H1 (cell line): ENCODE results near the gene KANSL1. TPM values are rescaled to one million over a fixed set of nuclear protein-coding genes. Genes with fewer than 3 reads are reported as not detected.

ENCODE experiments used
- CTCF ChIA-PET: fragments of 300-600 bp; sonication (Branson Sonifier 250); formaldehyde crosslinking; loops from one replicate; lab custom pipeline; 2021; ENCODE audit not compliant: partially characterized antibody; lab: Charles Lee
- POLR2A ChIA-PET: fragments of 300-600 bp; sonication (Branson Sonifier 250); formaldehyde crosslinking; loops from one replicate; lab custom pipeline; 2021; ENCODE audit warnings: inconsistent platforms; ENCODE audit not compliant: partially characterized antibody; lab: Charles Lee
- DNase-seq, 2 experiments: peaks; one replicate each; pipeline versions ENCODE4 v3.0.0 to v3.0.0-alpha.2; 2010 to 2022; ENCODE audit warnings: low spot score in 2 of 2, low read depth in 1 of 2, mixed read lengths in 1 of 2
- FAIRE-seq: peaks from 2 replicates; lab custom pipeline; 2011; peaks lifted over from hg19 to GRCh38; lab: Jason Lieb, UNC
- H2AFZ ChIP-seq: 2 replicates; pipeline ENCODE4 v1.8.1; 2012; ENCODE audit warnings: low read length, inconsistent platforms
- H2AK5ac ChIP-seq: 2 replicates; pipeline ENCODE4 v1.6.1; 2013; ENCODE audit warnings: low read depth, low read length
- H2BK120ac ChIP-seq: replicated peaks from 2 replicates; pipeline ENCODE3; 2013; ENCODE audit warnings: low read depth, low read length, inconsistent platforms
- H2BK12ac ChIP-seq: 2 replicates; pipeline ENCODE4 v1.6.1; 2013; ENCODE audit warnings: low read depth, low read length
- H2BK15ac ChIP-seq: 2 replicates; pipeline ENCODE4 v1.6.1; 2013; ENCODE audit warnings: low read length
- H2BK20ac ChIP-seq: 2 replicates; pipeline ENCODE4 v1.6.1; 2013; ENCODE audit warnings: low read length
- H2BK5ac ChIP-seq: 2 replicates; pipeline ENCODE4 v1.6.1; 2013; ENCODE audit warnings: low read depth, low read length
- H3K14ac ChIP-seq: 2 replicates; pipeline ENCODE4 v1.6.1; 2013; ENCODE audit warnings: inconsistent platforms; ENCODE audit not compliant: insufficient read length
- H3K18ac ChIP-seq: 2 replicates; pipeline ENCODE4 v1.6.1; 2013; ENCODE audit warnings: low read length; ENCODE audit errors: extremely low read depth
- H3K23ac ChIP-seq: 2 replicates; pipeline ENCODE4 v1.6.1; 2013; ENCODE audit warnings: inconsistent platforms; ENCODE audit not compliant: insufficient read length
- H3K23me2 ChIP-seq: 2 replicates; pipeline ENCODE4 v1.6.1; 2013; ENCODE audit warnings: low read depth, low read length
- H3K27ac ChIP-seq: 2 replicates; pipeline ENCODE4 v1.6.1; 2011; ENCODE audit warnings: low read depth, low read length, inconsistent platforms
- H3K27me3 ChIP-seq, 4 experiments: replicated peaks in 1 of 4; 1 replicate in 1 of 4; 2 replicates in 3 of 4; pipeline versions ENCODE4 v1.6.1 to v1.8.1; 2011 to 2013; ENCODE audit warnings: low read length in 3 of 4, mild to moderate bottlenecking in 3 of 4, inconsistent platforms in 2 of 4, mixed read lengths in 2 of 4, moderate library complexity in 1 of 4; ENCODE audit not compliant: control insufficient read depth in 3 of 4, insufficient read depth in 3 of 4; ENCODE audit errors: extremely low read depth in 1 of 4
- H3K36me3 ChIP-seq, 4 experiments: 2 replicates each; pipeline versions ENCODE4 v1.6.1 to v1.8.1; 2011 to 2013; ENCODE audit warnings: mild to moderate bottlenecking in 4 of 4, low read length in 3 of 4, moderate library complexity in 2 of 4, control low read depth in 1 of 4, inconsistent platforms in 1 of 4; ENCODE audit not compliant: insufficient read depth in 4 of 4, control insufficient read depth in 2 of 4
- H3K4ac ChIP-seq: replicated peaks from 2 replicates; pipeline ENCODE3; 2013; ENCODE audit warnings: low read length, low read depth, mixed read lengths, inconsistent platforms; ENCODE audit not compliant: insufficient read length
- H3K4me1 ChIP-seq, 4 experiments: replicated peaks in 1 of 4; 1 replicate in 1 of 4; 2 replicates in 3 of 4; pipeline versions ENCODE4 v1.6.1 to v1.8.1; 2011 to 2013; ENCODE audit warnings: low read length in 3 of 4, inconsistent platforms in 2 of 4, mixed read lengths in 1 of 4; ENCODE audit not compliant: insufficient read depth in 4 of 4, control insufficient read depth in 3 of 4
- H3K4me2 ChIP-seq, 2 experiments: 2 replicates each; pipeline versions ENCODE4 v1.6.1 to v1.8.1; 2011 to 2013; ENCODE audit warnings: low read depth in 2 of 2, low read length in 2 of 2, control low read depth in 1 of 2, inconsistent platforms in 1 of 2, mild to moderate bottlenecking in 1 of 2; ENCODE audit not compliant: insufficient read depth in 1 of 2
- H3K4me3 ChIP-seq, 4 experiments: fragments of 200-600, 300-600 bp in 1 of 4; sonication (generic), shearing (Covaris generic), sonication (Bioruptor Twin) in 1 of 4; 2 replicates each; pipeline versions ENCODE4 v1.5.1 to v1.8.1; 2011 to 2016; ENCODE audit warnings: low read length in 4 of 4, low read depth in 3 of 4, control low read depth in 2 of 4, inconsistent platforms in 2 of 4, mild to moderate bottlenecking in 2 of 4, mixed read lengths in 1 of 4, moderate library complexity in 1 of 4; ENCODE audit not compliant: insufficient read depth in 2 of 4; ENCODE audit errors: extremely low read depth in 1 of 4
- H3K56ac ChIP-seq: replicated peaks from 2 replicates; pipeline ENCODE3; 2013; ENCODE audit warnings: low read depth, mild to moderate bottlenecking, mixed read lengths, low read length, inconsistent platforms; ENCODE audit not compliant: insufficient read length
- H3K79me1 ChIP-seq: 2 replicates; pipeline ENCODE4 v1.6.1; 2013; ENCODE audit warnings: low read depth, low read length, control low read depth
- H3K79me2 ChIP-seq, 2 experiments: 2 replicates each; pipeline versions ENCODE4 v1.6.1 to v1.8.1; 2012 to 2013; ENCODE audit warnings: low read length in 2 of 2, mild to moderate bottlenecking in 2 of 2, inconsistent platforms in 1 of 2; ENCODE audit not compliant: insufficient read depth in 2 of 2, control insufficient read depth in 1 of 2
- H3K9ac ChIP-seq, 4 experiments: replicated peaks in 1 of 4; 1 replicate in 1 of 4; 2 replicates in 3 of 4; pipeline versions ENCODE4 v1.6.1 to v1.8.1; 2011 to 2013; ENCODE audit warnings: low read depth in 3 of 4, low read length in 3 of 4, control low read depth in 2 of 4, mild to moderate bottlenecking in 2 of 4, moderate library complexity in 2 of 4, inconsistent platforms in 1 of 4; ENCODE audit errors: extremely low read depth in 1 of 4
- H3K9me3 ChIP-seq, 2 experiments: 2 replicates each; pipeline versions ENCODE4 v1.6.1 to v1.8.1; 2012 to 2013; ENCODE audit warnings: mild to moderate bottlenecking in 2 of 2, moderate library complexity in 2 of 2, control low read depth in 1 of 2, inconsistent platforms in 1 of 2, low read depth in 1 of 2, low read length in 1 of 2, mixed read lengths in 1 of 2; ENCODE audit not compliant: insufficient read depth in 2 of 2
- H4K20me1 ChIP-seq, 2 experiments: replicated peaks in 1 of 2; 2 replicates each; pipeline versions ENCODE3 to v1.8.1; 2011 to 2013; ENCODE audit warnings: inconsistent platforms in 2 of 2, low read length in 2 of 2, mild to moderate bottlenecking in 1 of 2; ENCODE audit not compliant: insufficient read depth in 2 of 2, control insufficient read depth in 1 of 2
- H4K5ac ChIP-seq: 2 replicates; pipeline ENCODE4 v1.6.1; 2013; ENCODE audit warnings: low read length, low read depth, mixed read lengths, inconsistent platforms; ENCODE audit not compliant: insufficient read length
- H4K8ac ChIP-seq: 2 replicates; pipeline ENCODE4 v1.8.0; 2013; ENCODE audit warnings: mild to moderate bottlenecking, moderate library complexity, low read length, inconsistent platforms; ENCODE audit not compliant: insufficient read depth; ENCODE audit errors: extremely low read depth
- H4K91ac ChIP-seq: replicated peaks from 2 replicates; pipeline ENCODE3; 2013; ENCODE audit warnings: low read length, mixed read lengths, inconsistent platforms; ENCODE audit not compliant: insufficient read length
- ASH2L ChIP-seq: fragments of 200-600, 300-600 bp; sonication (generic); IDR thresholded peaks from one replicate; pipeline ENCODE4 v1.7.1; 2017; ENCODE audit warnings: low read length
- CBX5 ChIP-seq: fragments of 300-800, 300-1000 bp; sonication (generic); IDR thresholded peaks from 2 replicates; pipeline ENCODE4 v1.7.1; 2016; ENCODE audit warnings: antibody characterized with exemption, low read length, low read depth
- CBX8 ChIP-seq: fragments of 300-800, 300-1000 bp; sonication (generic); IDR thresholded peaks from 2 replicates; pipeline ENCODE4 v1.7.1; 2016; ENCODE audit warnings: low read depth, low read length, borderline replicate concordance
- CTBP2 ChIP-seq: IDR thresholded peaks from 2 replicates; pipeline ENCODE4 v1.7.0; 2011; ENCODE audit warnings: borderline replicate concordance, mild to moderate bottlenecking, moderate library complexity, mixed read lengths, low read length; ENCODE audit not compliant: insufficient read depth, insufficient read length
- EP300 ChIP-seq, 2 experiments: IDR thresholded peaks; 1 replicate in 1 of 2; 2 replicates in 1 of 2; pipeline ENCODE4 v1.6.1; 2011 to 2012; ENCODE audit warnings: low read depth in 2 of 2, low read length in 2 of 2, mild to moderate bottlenecking in 2 of 2, borderline replicate concordance in 1 of 2, inconsistent platforms in 1 of 2, moderate library complexity in 1 of 2
- FOSL1 ChIP-seq: IDR thresholded peaks from 2 replicates; pipeline ENCODE4 v1.6.1; 2011; ENCODE audit warnings: mild to moderate bottlenecking, low read depth, low read length, moderate library complexity; ENCODE audit not compliant: insufficient read depth
- GABPA ChIP-seq: IDR thresholded peaks from 2 replicates; pipeline ENCODE4 v1.6.1; 2011; ENCODE audit warnings: mild to moderate bottlenecking, low read length, moderate library complexity, borderline replicate concordance; ENCODE audit not compliant: insufficient read depth
- GTF2F1 ChIP-seq: IDR thresholded peaks from 2 replicates; pipeline ENCODE4 v1.6.1; 2012; ENCODE audit warnings: low read depth, low read length, improper control_type of control experiment, borderline replicate concordance
- HDAC6 ChIP-seq: IDR thresholded peaks from one replicate; pipeline ENCODE4 v1.7.1; 2012; ENCODE audit warnings: low read depth, mild to moderate bottlenecking, inconsistent platforms, low read length, moderate library complexity
- JUND ChIP-seq: IDR thresholded peaks from 2 replicates; pipeline ENCODE4 v1.6.1; 2011; ENCODE audit warnings: mild to moderate bottlenecking, improper control_type of control experiment, low read length
- MAFK ChIP-seq: IDR thresholded peaks from 2 replicates; pipeline ENCODE4 v1.6.1; 2012; ENCODE audit warnings: low read depth, mild to moderate bottlenecking, improper control_type of control experiment, low read length
- RAD21 ChIP-seq, 2 experiments: IDR thresholded peaks in 1 of 2; conservative IDR thresholded peaks in 1 of 2; 2 replicates each; pipeline ENCODE4 v1.6.1; 2011; ENCODE audit warnings: low read depth in 2 of 2, low read length in 2 of 2, improper control_type of control experiment in 1 of 2, inconsistent platforms in 1 of 2, mild to moderate bottlenecking in 1 of 2, moderate library complexity in 1 of 2
- RFX5 ChIP-seq: IDR thresholded peaks from 2 replicates; pipeline ENCODE4 v1.6.1; 2011; ENCODE audit warnings: low read depth, low read length, improper control_type of control experiment, borderline replicate concordance
- SIX5 ChIP-seq: IDR thresholded peaks from 2 replicates; pipeline ENCODE4 v1.6.1; 2011; ENCODE audit warnings: mild to moderate bottlenecking, low read depth, low read length
- TCF12 ChIP-seq: IDR thresholded peaks from 2 replicates; pipeline ENCODE4 v1.6.1; 2011; ENCODE audit warnings: low read depth, mild to moderate bottlenecking, low read length
- polyA plus RNA-seq, 7 experiments: library from polyadenylated mRNA; depleted of rRNA in 3 of 7; stranded (reverse) in 5 of 7; unstranded in 2 of 7; fragments of >200 nt in 5 of 7; fragments of 200-250 nt in 2 of 7; gene quantifications; 1 replicate in 5 of 7; 2 replicates in 1 of 7; 4 replicates in 1 of 7; pipeline versions ENCODE4 v1.2.1 to v1.2.3, GENCODE V29; 2011 to 2013; ENCODE audit warnings: missing spikeins in 2 of 7, mixed read lengths in 2 of 7
- total RNA-seq: library from RNA; stranded (reverse); fragmentation: NEBNext Ultra II Directional; extraction: Animal tissue kit (Norgen Biotek cat#: 25700); gene quantifications from 2 replicates; pipeline ENCODE4 v1.2.1, GENCODE V29; 2021

Gene KANSL1
- total and polyA plus RNA-seq, 2 of the 8 experiments (the other 6 are each of a cell fraction or from before 2014, with no cell fraction given), result 34.0 to 128 TPM

DNA sequence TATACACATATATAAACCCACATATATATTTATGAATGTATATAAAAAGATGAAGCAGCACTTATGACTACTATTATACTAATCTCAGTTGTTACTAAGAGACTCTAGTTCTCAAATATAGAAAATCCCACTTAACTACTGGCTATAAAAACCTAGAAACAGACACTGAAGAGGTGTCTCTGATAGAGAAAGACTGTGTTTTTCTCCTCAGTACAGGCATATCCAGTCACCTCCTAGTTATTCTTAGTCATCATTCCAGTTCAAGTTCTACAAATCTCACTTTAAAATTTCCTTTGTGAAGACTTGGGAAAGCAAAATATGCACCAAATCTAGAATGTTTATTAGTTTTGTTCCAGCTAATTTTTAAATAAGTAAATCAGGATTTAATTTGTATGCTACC, 100.2 kb downstream of the KANSL1 start:
- Histone ChIP-seq H3K4me2 (no peak overlapping the region), H2BK5ac (no peak overlapping the region), H4K20me1 (peaks cover 2 to 12% of the 10 kb centered on the region in 2 experiments), H4K5ac (no peak overlapping the region), H3K27ac (no peak overlapping the region), H3K18ac (no peak overlapping the region), H2BK20ac (no peak overlapping the region), H4K8ac (no peak overlapping the region), H2AFZ (no peak overlapping the region), H3K36me3 (peaks cover 0 to 27% (median 2%) of the 10 kb centered on the region in 4 experiments; a peak in 3 of 8 replicates), H3K9me3 (no peaks in the 10 kb centered on the region), H3K14ac (no peak overlapping the region), H2AK5ac (no peak overlapping the region), H3K56ac (no peak overlapping the region), H3K79me2 (peaks cover 4 to 98% of the 10 kb centered on the region in 2 experiments; a peak in 3 of 4 replicates), H3K9ac (no peak overlapping the region), H3K4me1 (no peaks in the 10 kb centered on the region), H3K4ac (no peak overlapping the region), H4K91ac (no peak overlapping the region), H2BK120ac (no peak overlapping the region), H3K4me3 (no peak overlapping the region), H2BK12ac (no peak overlapping the region), H3K27me3 (no peaks in the 10 kb centered on the region), H3K23ac (no peak overlapping the region), H2BK15ac (no peak overlapping the region), H3K23me2 (no peaks in the 10 kb centered on the region), H3K79me1 (peaks cover 4% of the 10 kb centered on the region; the same call in 1 of the 2 replicates)
- no peak for DNase-seq
- POLR2A ChIA-PET, result no interaction called here
- CTCF ChIA-PET, result interaction anchor here (1.1 kb wide), 1 partner anchor 94 kb away, joined by 3 read pairs; no protein-coding TSS in a partner anchor
- FAIRE-seq, result no peak
- TF ChIP-seq CTBP2 (no peak), GTF2F1 (no peak), CBX8 (no peak), CBX5 (no peak), JUND (no peak), RFX5 (no peak), HDAC6 (no peak), EP300 (IDR thresholded peaks at IDR 0.05; ENCODE audit: borderline replicate concordance in 1 of 2, low read depth in 2 of 2, low read length in 2 of 2) (no peak), RAD21 (IDR thresholded peaks at IDR 0.05 in 1 of 2, conservative IDR thresholded peaks at IDR 0.05 in 1 of 2; ENCODE audit: low read depth in 2 of 2, low read length in 2 of 2) (no peak), ASH2L (no peak), TCF12 (no peak), SIX5 (no peak), GABPA (no peak), FOSL1 (no peak), MAFK (no peak)
